Stimulated activated naive B cell treated with anti-CD40 and anti-IgM and Interleukin-4, amounts not matched to agents 10 μg/mL and 1 μg/mL and 100 μg/mL, for 72 hours (primary cell): Measurements from ENCODE around the gene MT1M.
A peak's percentile ranks its signal among the peaks of the same experiment; 100 is the strongest.

Source experiments
- ATAC-seq, 2 donors: fragments of 150-1000 bp; cut with Tn5 transposase; replicated peaks; 2 replicates each; pipeline ENCODE4 v1.10.0; 2021; ENCODE audit warnings: moderate library complexity in 1 of 2
- DNase-seq: peaks from one replicate; pipeline ENCODE4 v3.0.0; 2021
- H3K27ac Mint-ChIP-seq: one replicate; pipeline ENCODE4 v1.8.0; 2022; ENCODE audit warnings: mild to moderate bottlenecking, mixed read lengths
- H3K27me3 Mint-ChIP-seq, 2 donors: one replicate each; pipeline ENCODE4 v1.8.0; 2022; ENCODE audit warnings: mixed read lengths in 2 of 2
- H3K36me3 Mint-ChIP-seq, 2 donors: one replicate each; pipeline ENCODE4 v1.8.0; 2022; ENCODE audit warnings: mixed read lengths in 2 of 2, mild to moderate bottlenecking in 1 of 2
- H3K4me1 Mint-ChIP-seq, 2 donors: one replicate each; pipeline ENCODE4 v1.8.0; 2022; ENCODE audit warnings: mixed read lengths in 2 of 2, mild to moderate bottlenecking in 1 of 2
- H3K4me3 Mint-ChIP-seq, 2 donors: one replicate each; pipeline ENCODE4 v1.8.0; 2022; ENCODE audit warnings: mild to moderate bottlenecking in 2 of 2, mixed read lengths in 2 of 2, moderate library complexity in 1 of 2
- H3K9me3 Mint-ChIP-seq, 2 donors: one replicate each; pipeline ENCODE4 v1.8.0; 2022; ENCODE audit warnings: mixed read lengths in 2 of 2, mild to moderate bottlenecking in 1 of 2

Gene MT1M

GRCh38 chr16:56643080-56643778 lies 10.8 kb downstream of the MT1M start:
- DNase-seq (peak; percentile 35), ATAC-seq (peak; percentile 99 to 100)
- Mint-ChIP-seq H3K27me3 (peaks cover 74 to 85% of the 10 kb centered on the region in 2 donors), H3K4me3 (peak overlapping the region; percentile 73 to 77), H3K4me1 (peaks cover 17 to 23% of the 10 kb centered on the region in 2 donors), H3K27ac (peak overlapping the region; percentile 31), H3K9me3 (no peaks in the 10 kb centered on the region), H3K36me3 (no peaks in the 10 kb centered on the region)

- ATAC-seq (no peak), DNase-seq (no peak)
- no peaks in the 10 kb centered on the region for H3K36me3 Mint-ChIP-seq
- peaks cover 15 to 18% of the 10 kb centered on the region in 2 donors for H3K4me1 Mint-ChIP-seq
- H3K27ac Mint-ChIP-seq: peak overlapping the region; percentile 31
- no peaks in the 10 kb centered on the region for H3K9me3 Mint-ChIP-seq
- peak overlapping the region; percentile 52 to 77 for H3K4me3 Mint-ChIP-seq
- H3K27me3 Mint-ChIP-seq: peaks cover 77 to 85% of the 10 kb centered on the region in 2 donors
Measured at GRCh38 chr16:56643833-56644232, 11.4 kb downstream of the MT1M start.

DNA sequence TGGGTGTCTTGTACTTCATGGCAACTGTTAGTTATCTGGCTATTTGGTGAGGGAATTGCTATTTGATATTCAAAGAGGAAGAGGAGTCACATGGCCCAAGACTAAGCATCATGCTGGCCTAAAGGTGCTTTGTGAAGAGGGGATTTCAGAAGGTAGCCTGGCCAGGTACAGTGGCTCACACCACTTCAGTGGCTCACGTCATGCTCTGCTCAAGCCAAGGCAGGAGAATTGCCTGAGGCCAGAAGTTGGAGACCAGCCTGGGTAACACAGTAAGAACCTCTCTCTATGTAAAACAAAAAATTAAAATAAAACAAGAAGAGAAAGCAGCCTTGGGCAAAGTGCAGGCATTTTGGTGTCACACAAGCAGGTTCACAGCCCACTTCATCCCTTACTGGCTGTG lies 12.9 kb downstream of the MT1M start:
- no peak overlapping the region for H3K4me3 Mint-ChIP-seq
- peaks cover 73 to 78% of the 10 kb centered on the region in 2 donors for H3K27me3 Mint-ChIP-seq
- H3K9me3 Mint-ChIP-seq: no peaks in the 10 kb centered on the region

GRCh38 chr16:56645838-56646237 lies 13.4 kb downstream of the MT1M start:
- Mint-ChIP-seq H3K9me3 (no peaks in the 10 kb centered on the region), H3K27ac (no peak overlapping the region), H3K27me3 (peaks cover 68 to 72% of the 10 kb centered on the region in 2 donors), H3K36me3 (no peaks in the 10 kb centered on the region), H3K4me1 (peaks cover 15 to 18% of the 10 kb centered on the region in 2 donors), H3K4me3 (no peak overlapping the region)
- no peak for DNase-seq
- ATAC-seq: no peak

More for the DNA sequence above, 12.9 kb downstream of the MT1M start:
- ATAC-seq (no peak), DNase-seq (no peak)
- H3K27ac Mint-ChIP-seq: no peak overlapping the region
- peaks cover 15 to 18% of the 10 kb centered on the region in 2 donors for H3K4me1 Mint-ChIP-seq
- no peaks in the 10 kb centered on the region for H3K36me3 Mint-ChIP-seq

DNA sequence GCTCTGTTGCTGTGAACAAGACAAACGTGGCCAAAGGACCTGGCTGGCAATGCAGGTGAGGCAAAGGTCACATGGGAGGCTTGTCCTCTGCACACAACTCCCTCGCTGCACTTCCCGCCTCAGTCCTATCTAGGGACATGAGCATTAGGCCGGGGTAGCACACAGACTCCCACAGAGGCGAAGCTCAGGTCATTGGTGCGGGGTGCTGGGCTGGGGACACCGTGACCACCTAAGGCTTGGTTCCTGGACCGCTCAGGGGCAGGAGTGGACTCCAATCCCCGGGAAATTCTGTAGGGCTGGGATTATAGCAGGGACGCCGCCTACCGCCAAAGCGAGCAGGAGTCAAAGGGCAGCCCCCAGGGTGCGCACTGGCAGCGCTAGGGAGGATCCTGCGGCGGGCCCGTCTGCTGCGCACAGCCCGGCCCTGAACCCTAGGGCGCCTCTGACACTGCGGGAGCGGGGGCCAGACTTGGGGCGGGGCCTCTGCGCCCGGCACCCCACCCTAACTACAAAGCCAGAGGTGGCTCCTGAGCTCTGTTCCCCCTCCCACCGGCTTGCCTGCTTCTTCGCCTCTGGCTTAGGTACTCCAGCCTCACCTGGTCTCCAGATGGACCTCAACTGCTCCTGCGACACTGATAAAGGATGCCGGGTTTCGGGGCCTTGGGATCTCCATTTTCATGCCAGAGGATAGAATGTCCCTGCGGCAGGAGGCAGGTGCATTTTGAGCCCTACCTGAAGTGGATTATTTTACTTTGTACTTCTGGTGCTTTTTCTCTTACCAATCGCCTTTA lies 15.4 kb downstream of the MT1M start:
- Mint-ChIP-seq H3K36me3 (no peaks in the 10 kb centered on the region), H3K27ac (no peak overlapping the region), H3K4me3 (no peak overlapping the region), H3K9me3 (no peaks in the 10 kb centered on the region), H3K4me1 (peaks cover 12 to 18% of the 10 kb centered on the region in 2 donors), H3K27me3 (peaks cover 59 to 67% of the 10 kb centered on the region in 2 donors)
- ATAC-seq (no peak), DNase-seq (no peak)

- peaks cover 2 to 3% of the 10 kb centered on the region in 2 donors for H3K4me1 Mint-ChIP-seq
- H3K4me3 Mint-ChIP-seq: no peak overlapping the region
- H3K27ac Mint-ChIP-seq: no peak overlapping the region
- DNase-seq (no peak), ATAC-seq (no peak)
- H3K36me3 Mint-ChIP-seq: no peaks in the 10 kb centered on the region
- H3K9me3 Mint-ChIP-seq: no peaks in the 10 kb centered on the region
- H3K27me3 Mint-ChIP-seq: peaks cover 47 to 57% of the 10 kb centered on the region in 2 donors
Measured at GRCh38 chr16:56649271-56649670, 16.8 kb downstream of the MT1M start.

DNA sequence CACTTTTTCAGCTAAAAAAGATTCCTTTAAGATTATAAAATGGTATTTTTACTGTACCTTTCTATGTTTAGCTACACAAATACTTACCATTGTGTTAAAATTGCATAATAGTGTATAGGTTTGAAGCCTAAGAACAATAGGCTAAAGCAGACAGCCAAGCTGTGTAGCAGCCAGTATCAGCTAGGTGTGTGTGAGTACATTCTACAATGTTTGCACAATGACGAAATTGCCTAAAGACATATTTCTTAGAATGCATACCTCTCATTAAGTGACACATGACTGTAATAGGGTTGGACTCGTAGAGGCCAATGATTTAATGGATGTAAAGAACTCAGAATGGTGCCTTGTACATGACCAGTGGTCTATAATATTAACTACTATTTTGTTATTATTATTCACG lies 17.4 kb downstream of the MT1M start:
- H3K27me3 Mint-ChIP-seq: peaks cover 41 to 57% of the 10 kb centered on the region in 2 donors
- no peak for DNase-seq

DNA sequence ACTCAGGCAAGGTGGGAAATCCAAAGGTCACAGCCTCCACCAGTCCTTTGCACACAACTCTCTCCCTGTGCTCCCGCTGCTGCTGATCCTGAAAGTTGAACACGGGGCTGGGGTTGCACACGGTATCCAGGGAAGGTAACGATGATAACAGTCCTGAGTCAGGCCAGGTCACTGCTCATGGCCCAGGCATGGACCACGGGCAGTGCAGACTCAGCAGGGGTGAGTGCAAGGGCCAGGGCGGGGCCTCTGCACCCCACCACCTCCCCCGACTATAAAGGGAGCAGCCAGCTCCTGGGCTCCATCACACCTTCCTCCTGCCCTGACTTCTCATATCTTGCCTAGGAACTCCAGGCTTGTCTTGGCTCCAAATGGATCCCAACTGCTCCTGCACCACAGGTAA lies 19.1 kb downstream of the MT1M start, which contains the start of gene MT1B:
MT1B (plus strand) TSS at position 301 of the 400 bp plus-strand sequence; CDS start at position 369, 68 bp downstream.
- DNase-seq (no peak), ATAC-seq (no peak)
- Mint-ChIP-seq H3K27ac (no peak within 1 kb of the TSS), H3K4me3 (no peak within 1 kb of the TSS), H3K36me3 (no peaks in the 10 kb centered on the region), H3K9me3 (no peaks in the 10 kb centered on the region), H3K27me3 (peaks cover 28 to 43% of the 10 kb centered on the region in 2 donors), H3K4me1 (peaks cover 0 to 2% of the 10 kb centered on the region in 2 donors)

More for the DNA sequence above, 17.4 kb downstream of the MT1M start:
- Mint-ChIP-seq H3K9me3 (no peaks in the 10 kb centered on the region), H3K27ac (no peak overlapping the region), H3K4me1 (peaks cover 0 to 2% of the 10 kb centered on the region in 2 donors), H3K4me3 (no peak overlapping the region), H3K36me3 (no peaks in the 10 kb centered on the region)
- no peak for ATAC-seq

GRCh38 chr16:56652600-56652999 lies 20.1 kb downstream of the MT1M start:
- DNase-seq (no peak), ATAC-seq (no peak)
- peaks cover 0 to 6% of the 10 kb centered on the region in 2 donors for H3K4me1 Mint-ChIP-seq
- no peak overlapping the region for H3K4me3 Mint-ChIP-seq
- no peaks in the 10 kb centered on the region for H3K36me3 Mint-ChIP-seq
- peaks cover 20 to 35% of the 10 kb centered on the region in 2 donors for H3K27me3 Mint-ChIP-seq
- no peaks in the 10 kb centered on the region for H3K9me3 Mint-ChIP-seq
- H3K27ac Mint-ChIP-seq: no peak overlapping the region

DNA sequence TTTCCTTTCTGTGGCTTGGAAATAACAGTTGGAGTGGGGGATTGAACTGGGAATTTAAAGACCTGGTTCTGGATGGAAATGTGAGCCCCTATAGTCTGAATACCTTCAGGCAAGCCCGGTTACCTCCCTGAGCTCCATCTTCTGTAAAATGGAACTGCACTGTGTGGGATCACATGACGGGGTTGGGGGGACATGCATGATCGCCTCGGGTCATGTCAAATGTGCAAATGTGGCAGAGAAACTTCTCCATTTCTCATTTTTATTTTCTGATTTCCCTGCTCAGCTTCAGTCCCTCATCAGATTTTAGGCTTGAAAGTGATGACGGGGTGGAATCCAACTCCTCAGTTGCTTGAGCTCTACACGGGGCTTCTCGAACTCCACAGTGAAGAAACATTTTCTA lies 20.8 kb downstream of the MT1M start:
- Mint-ChIP-seq H3K27ac (no peak overlapping the region), H3K36me3 (no peaks in the 10 kb centered on the region)

GRCh38 chr16:56657555-56658326 lies 25.3 kb downstream of the MT1M start, which contains the start of gene MT1F:
TSS of gene MT1F (plus strand) at chr16:56657959. CDS start at chr16:56658059, 100 bp downstream.
- peaks cover 16 to 17% of the 10 kb centered on the region in 2 donors for H3K4me1 Mint-ChIP-seq
- H3K4me3 Mint-ChIP-seq: peak within 1 kb of the TSS; percentile 89 to 97
- no peaks in the 10 kb centered on the region for H3K9me3 Mint-ChIP-seq
- DNase-seq (peak; percentile 20), ATAC-seq (peak; percentile 82 to 83)
- peaks cover 0 to 3% of the 10 kb centered on the region in 2 donors for H3K36me3 Mint-ChIP-seq
- H3K27ac Mint-ChIP-seq: peak within 1 kb of the TSS; percentile 88
- H3K27me3 Mint-ChIP-seq: peaks cover 30 to 38% of the 10 kb centered on the region in 2 donors

More for the DNA sequence above, 20.8 kb downstream of the MT1M start:
- no peaks in the 10 kb centered on the region for H3K9me3 Mint-ChIP-seq
- DNase-seq (no peak), ATAC-seq (no peak)
- H3K27me3 Mint-ChIP-seq: peaks cover 20 to 29% of the 10 kb centered on the region in 2 donors
- H3K4me1 Mint-ChIP-seq: peaks cover 6 to 10% of the 10 kb centered on the region in 2 donors
- no peak overlapping the region for H3K4me3 Mint-ChIP-seq

- DNase-seq (no peak), ATAC-seq (no peak)
- Mint-ChIP-seq H3K36me3 (peaks cover 0 to 3% of the 10 kb centered on the region in 2 donors), H3K27me3 (peaks cover 35 to 40% of the 10 kb centered on the region in 2 donors), H3K27ac (peak overlapping the region; percentile 88), H3K4me1 (peaks cover 19 to 22% of the 10 kb centered on the region in 2 donors), H3K9me3 (no peaks in the 10 kb centered on the region), H3K4me3 (peak overlapping the region; percentile 89 to 97)
Measured at GRCh38 chr16:56658327-56658875, 25.9 kb downstream of the MT1M start.
